HG03354 (cell line): Measurements from ENCODE around the gene SPACA1.

Source experiments
- ATAC-seq: cut with Tn5 transposase; IDR thresholded peaks from one replicate; pipeline ENCODE4 v1.9.1; 2021; ENCODE audit warnings: mild to moderate bottlenecking; ENCODE audit not compliant: unreplicated experiment, poor library complexity, severe bottlenecking

Gene SPACA1

GRCh38 chr6:88086792-88087191, 39.2 kb downstream of the SPACA1 start:
- ATAC-seq = no peak

GRCh38 chr6:88089708-88090107, 42.1 kb downstream of the SPACA1 start:
- ATAC-seq = no peak

GRCh38 chr6:88105741-88106340, 58.2 kb downstream of the SPACA1 start:
- no peak for ATAC-seq

GRCh38 chr6:88107241-88107640, 59.6 kb downstream of the SPACA1 start:
- no peak for ATAC-seq

- ATAC-seq = no peak
These were observed 64.3 kb downstream of the SPACA1 start for GRCh38 chr6:88111991-88112390.

- peak; percentile 46 for ATAC-seq
These were observed 67.2 kb downstream of the SPACA1 start for GRCh38 chr6:88114838-88115237.

- no peak for ATAC-seq
These were observed 67.7 kb downstream of the SPACA1 start for GRCh38 chr6:88115307-88115706.

GRCh38 chr6:88116276-88116675, 68.6 kb downstream of the SPACA1 start:
- ATAC-seq = no peak
